ENCODE data around the gene INPP5A.
"Not testable (repeated sequence)": the region's sequence is repeated elsewhere in the genome, so short reads cannot be mapped to it uniquely, and the experiment has no call there.

INPP5A gene

GRCh38 chr10:132537684-132538001 is at the start of gene INPP5A:
TSS of gene INPP5A (plus strand) at chr10:132537787. CDS start at chr10:132538097, 310 bp downstream.
- DNase-seq, result no peak

GRCh38 chr10:132488231-132488821 is 49.3 kb upstream of the INPP5A start:
- no peak for DNase-seq

- no peak for DNase-seq
Observed at GRCh38 chr10:132489053-132489703, 48.4 kb upstream of the INPP5A start.

GRCh38 chr10:132489704-132490534 is 47.7 kb upstream of the INPP5A start:
- DNase-seq, result no peak

GRCh38 chr10:132491534-132491933 is 46.1 kb upstream of the INPP5A start:
- DNase-seq, result not testable (repeated sequence)

- DNase-seq, result no peak
Observed at GRCh38 chr10:132492323-132493025, 45.1 kb upstream of the INPP5A start.

GRCh38 chr10:132493246-132493755 is 44.3 kb upstream of the INPP5A start:
- DNase-seq, result no peak

- no peak for DNase-seq
Observed at GRCh38 chr10:132493756-132494290, 43.8 kb upstream of the INPP5A start.

- DNase-seq, result no peak
Observed at GRCh38 chr10:132494866-132495630, 42.5 kb upstream of the INPP5A start.

- DNase-seq, result no peak
Observed at GRCh38 chr10:132496360-132497062, 41.1 kb upstream of the INPP5A start.

GRCh38 chr10:132497063-132497680 is 40.4 kb upstream of the INPP5A start:
- no peak for DNase-seq

GRCh38 chr10:132497861-132498561 is 39.6 kb upstream of the INPP5A start:
- DNase-seq, result no peak

- DNase-seq, result no peak
Observed at GRCh38 chr10:132498562-132499366, 38.8 kb upstream of the INPP5A start.

GRCh38 chr10:132499367-132499685 is 38.3 kb upstream of the INPP5A start:
- no peak for DNase-seq

GRCh38 chr10:132500781-132501415 is 36.7 kb upstream of the INPP5A start:
- DNase-seq, result no peak

- no peak for DNase-seq
Observed at GRCh38 chr10:132502544-132503300, 34.9 kb upstream of the INPP5A start.

- DNase-seq, result no peak
Observed at GRCh38 chr10:132503581-132504421, 33.8 kb upstream of the INPP5A start.

Data from fibroblast of skin of right biceps (primary cell).